ENCODE measurements around the gene C1orf146.
"Not testable (repeated sequence)": the region's sequence is repeated elsewhere in the genome, so short reads cannot be mapped to it uniquely, and the experiment has no call there.

Gene C1orf146

DNA sequence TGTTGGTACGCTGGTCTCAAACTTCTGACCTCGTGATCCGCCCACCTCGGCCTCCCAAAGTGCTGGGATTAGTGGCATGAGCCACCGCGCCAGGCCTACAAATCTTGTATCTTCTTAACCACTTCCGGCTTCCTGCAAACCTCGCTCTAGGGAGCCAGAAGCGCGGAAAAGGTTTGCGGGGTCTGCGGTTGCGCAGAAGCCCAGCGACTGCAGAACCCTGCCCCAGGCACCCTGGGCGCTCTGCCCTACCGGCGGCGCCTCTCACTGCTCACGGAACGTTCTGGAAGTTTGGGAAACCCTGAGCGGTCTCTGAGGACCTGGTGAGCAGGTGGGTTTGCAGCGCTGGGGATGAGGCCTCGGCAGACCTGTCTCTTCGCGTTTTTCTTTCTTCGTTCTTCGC is at the start of gene C1orf146:
C1orf146 (plus strand) TSS at position 195 of the 400 bp plus-strand sequence. CDS start 13,506 bp downstream, outside the sequence.
- DNase-seq (ENCODE audit: low spot score): no peak

GRCh38 chr1:92168657-92169056 is 49.1 kb upstream of the C1orf146 start:
- no peak for DNase-seq (ENCODE audit: low spot score)

GRCh38 chr1:92169214-92170005 is 48.3 kb upstream of the C1orf146 start:
- no peak for DNase-seq (ENCODE audit: low spot score)

- no peak for DNase-seq (ENCODE audit: low spot score)
These were observed 33.1 kb upstream of the C1orf146 start for GRCh38 chr1:92184632-92185031.

DNA sequence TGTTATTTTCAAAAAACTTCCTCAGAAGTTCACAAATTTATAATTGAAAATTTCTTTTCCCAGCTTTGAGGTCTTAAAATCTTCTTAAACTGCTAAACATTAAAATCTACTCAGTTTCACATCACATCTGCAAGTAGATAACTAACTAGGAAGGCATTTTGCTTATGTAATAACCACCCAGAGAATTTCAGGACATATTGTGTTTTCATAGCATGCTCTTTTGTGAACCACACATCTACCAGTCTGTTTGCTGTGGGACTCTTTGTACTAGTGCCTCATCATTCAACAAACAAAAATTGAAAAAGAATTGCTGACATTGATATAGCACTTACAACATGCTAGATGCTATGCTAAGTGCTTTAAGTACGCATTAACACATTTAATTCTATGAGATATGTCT is 31.6 kb upstream of the C1orf146 start:
- no peak for DNase-seq (ENCODE audit: low spot score)

- DNase-seq (ENCODE audit: low spot score): no peak
These were observed 29.1 kb upstream of the C1orf146 start for GRCh38 chr1:92188436-92189255.

- DNase-seq (ENCODE audit: low spot score): no peak
These were observed 26.0 kb upstream of the C1orf146 start for GRCh38 chr1:92191726-92192125.

GRCh38 chr1:92192246-92192645 is 25.5 kb upstream of the C1orf146 start:
- no peak for DNase-seq (ENCODE audit: low spot score)

GRCh38 chr1:92194511-92194910 is 23.2 kb upstream of the C1orf146 start:
- DNase-seq (ENCODE audit: low spot score): no peak

GRCh38 chr1:92201973-92202372 is 15.7 kb upstream of the C1orf146 start:
- no peak for DNase-seq (ENCODE audit: low spot score)

- DNase-seq (ENCODE audit: low spot score): no peak
These were observed 14.6 kb upstream of the C1orf146 start for GRCh38 chr1:92203105-92203504.

GRCh38 chr1:92210701-92211100 is 7.0 kb upstream of the C1orf146 start:
- DNase-seq (ENCODE audit: low spot score): no peak

DNA sequence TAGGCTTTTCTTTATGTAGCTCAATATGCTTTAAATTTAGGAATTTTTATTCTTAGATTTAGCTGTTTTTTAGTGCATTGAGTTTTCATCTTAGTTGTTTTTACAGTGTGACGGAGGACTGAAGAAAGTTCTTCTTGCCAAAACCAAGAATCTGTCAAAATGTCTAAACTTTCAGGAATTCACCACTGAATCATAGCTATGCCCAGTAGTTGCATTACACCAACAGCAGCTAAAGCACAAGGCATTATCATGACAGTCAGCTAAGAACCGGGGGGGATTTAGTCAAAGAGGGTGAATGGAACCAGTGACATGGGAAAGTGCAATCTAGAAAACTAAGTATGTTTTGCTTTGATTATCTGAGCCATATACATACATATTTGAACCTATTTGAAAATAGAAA is 6.5 kb upstream of the C1orf146 start:
- DNase-seq (ENCODE audit: low spot score): no peak

GRCh38 chr1:92218559-92218958 is 844 bp downstream of the C1orf146 start:
- DNase-seq (ENCODE audit: low spot score): no peak

DNA sequence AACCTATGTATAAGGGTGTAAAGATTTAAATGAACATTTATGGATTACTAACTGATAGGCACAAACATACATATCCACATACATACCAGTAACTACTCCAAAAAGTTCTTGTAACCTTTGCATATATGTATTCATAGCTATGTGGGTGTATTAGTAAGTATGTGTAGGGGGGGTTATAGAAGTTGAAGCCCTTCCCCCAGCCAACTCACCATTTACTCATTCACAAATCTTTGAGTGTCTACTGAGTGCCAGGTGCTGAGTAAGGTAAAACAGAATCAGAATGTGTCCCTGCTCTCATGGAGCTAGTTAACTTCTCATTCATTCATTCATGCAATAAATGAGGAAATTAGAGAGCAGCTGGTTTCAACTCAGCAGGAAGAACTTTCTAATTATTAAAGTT is 1.3 kb downstream of the C1orf146 start:
- no peak for DNase-seq (ENCODE audit: low spot score)

DNA sequence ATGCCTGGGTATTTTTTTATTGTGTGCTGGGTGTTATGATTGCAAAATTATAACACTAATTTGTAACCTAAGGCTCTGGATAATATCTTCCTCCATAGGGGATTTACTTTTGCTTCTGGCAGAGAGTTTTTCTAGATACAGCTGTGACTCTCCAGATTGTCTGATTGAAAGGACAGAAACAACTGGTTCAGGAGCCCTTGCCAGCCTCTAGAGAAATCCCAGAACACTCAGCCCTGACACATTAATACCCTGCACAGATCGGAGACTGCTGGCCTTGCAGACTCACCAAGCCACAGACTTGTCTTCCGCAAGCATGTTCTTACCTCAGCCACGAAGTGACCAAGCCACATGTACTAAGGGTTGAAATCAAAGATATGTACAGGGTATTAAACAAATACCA is 10.7 kb downstream of the C1orf146 start:
- DNase-seq (ENCODE audit: low spot score): no peak

DNA sequence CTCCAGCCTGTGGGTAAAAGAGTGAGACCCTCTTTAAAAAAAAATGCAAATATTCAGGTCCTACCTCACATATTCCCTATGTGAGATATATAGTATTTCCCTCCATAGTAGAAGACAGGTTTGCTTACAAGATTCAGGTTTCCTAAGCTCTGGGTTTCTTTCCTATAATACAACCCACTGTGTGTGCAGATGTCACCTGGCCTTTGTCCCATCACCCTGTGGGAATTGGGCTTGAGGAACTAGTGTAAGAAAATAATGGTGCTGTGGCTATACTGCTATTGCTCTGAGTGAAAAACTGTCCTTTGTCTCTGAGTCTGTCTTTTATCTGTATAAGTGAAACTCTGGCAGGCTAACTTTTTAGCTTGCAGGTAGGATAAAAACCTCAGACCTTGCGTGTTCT is 13.0 kb downstream of the C1orf146 start:
- no peak for DNase-seq (ENCODE audit: low spot score)

DNA sequence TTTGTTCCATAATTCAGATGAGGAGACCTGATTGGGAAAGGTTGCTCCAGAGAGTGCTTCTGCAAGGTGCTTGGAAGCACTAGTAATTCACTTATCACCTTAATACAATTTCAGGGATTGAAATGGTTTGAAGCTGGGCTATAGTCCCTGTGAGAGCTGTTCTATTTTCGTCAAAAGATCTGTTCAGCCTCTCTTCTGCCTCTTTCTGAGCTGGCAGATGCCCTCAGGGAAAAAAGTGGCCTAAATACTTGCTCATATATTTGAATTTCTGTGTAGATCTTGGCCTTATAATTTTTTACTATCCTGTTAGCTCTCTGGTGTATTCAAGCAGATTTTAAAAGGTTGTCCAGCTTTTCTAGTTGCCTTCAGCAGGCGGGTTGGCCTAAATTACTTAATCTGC is 22.3 kb downstream of the C1orf146 start:
- DNase-seq (ENCODE audit: low spot score): no peak

GRCh38 chr1:92244376-92244775 is 26.7 kb downstream of the C1orf146 start:
- DNase-seq (ENCODE audit: low spot score): no peak

DNA sequence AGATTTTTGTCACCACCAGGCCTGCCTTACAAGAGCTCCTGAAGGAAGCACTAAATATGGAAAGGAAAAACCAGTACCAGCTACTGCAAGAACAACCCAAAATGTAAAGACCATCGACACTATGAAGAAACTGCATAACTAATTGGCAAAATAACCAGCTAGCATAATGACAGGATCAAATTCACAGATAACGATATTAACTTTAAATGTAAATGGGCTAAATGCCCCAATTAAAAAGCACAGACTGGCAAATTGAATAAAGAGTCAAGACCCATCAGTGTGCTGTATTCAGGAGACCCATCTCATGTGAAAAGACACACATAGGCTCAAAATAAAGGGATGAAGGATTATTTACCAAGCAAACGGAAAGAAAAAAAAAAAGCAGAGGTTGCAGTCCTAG is 37.0 kb downstream of the C1orf146 start:
- not testable (repeated sequence) for DNase-seq (ENCODE audit: low spot score)

GRCh38 chr1:92259350-92259749 is 41.6 kb downstream of the C1orf146 start:
- no peak for DNase-seq (ENCODE audit: low spot score)

DNA sequence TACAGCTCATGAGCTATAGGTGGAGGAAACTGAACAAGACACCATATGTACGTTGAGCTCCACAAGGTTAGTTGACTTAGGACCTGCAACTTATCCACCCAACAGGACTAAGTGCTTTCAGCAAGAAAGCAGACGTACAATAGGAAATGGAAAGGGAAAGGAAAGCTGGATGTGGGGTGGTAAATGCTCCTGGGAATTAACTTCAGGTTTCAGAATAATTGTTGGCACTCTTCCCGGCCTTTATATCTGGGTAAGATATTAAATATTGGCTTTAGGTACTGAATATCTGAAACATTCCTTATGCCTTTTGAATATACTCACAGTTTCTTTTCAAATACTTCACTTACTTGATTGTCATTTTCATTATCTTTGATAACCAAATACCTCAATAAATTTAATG is 44.8 kb downstream of the C1orf146 start:
- DNase-seq (ENCODE audit: low spot score): no peak

GRCh38 chr1:92273039-92273438 is 55.3 kb downstream of the C1orf146 start:
- DNase-seq (ENCODE audit: low spot score): no peak

Data from ecto neural progenitor cell (in vitro differentiated cells).